NCI-H2227 treated with DMSO at 0.1 percent for 48 hours (cell line): ENCODE data around the gene EIF4A3.
"Not testable (repeated sequence)": the region's sequence is repeated elsewhere in the genome, so short reads cannot be mapped to it uniquely, and the experiment has no call there.

Source experiments
- DNase-seq: peaks from one replicate; lab custom pipeline; 2025; lab: John Stamatoyannopoulos, UW

The EIF4A3 gene

DNA sequence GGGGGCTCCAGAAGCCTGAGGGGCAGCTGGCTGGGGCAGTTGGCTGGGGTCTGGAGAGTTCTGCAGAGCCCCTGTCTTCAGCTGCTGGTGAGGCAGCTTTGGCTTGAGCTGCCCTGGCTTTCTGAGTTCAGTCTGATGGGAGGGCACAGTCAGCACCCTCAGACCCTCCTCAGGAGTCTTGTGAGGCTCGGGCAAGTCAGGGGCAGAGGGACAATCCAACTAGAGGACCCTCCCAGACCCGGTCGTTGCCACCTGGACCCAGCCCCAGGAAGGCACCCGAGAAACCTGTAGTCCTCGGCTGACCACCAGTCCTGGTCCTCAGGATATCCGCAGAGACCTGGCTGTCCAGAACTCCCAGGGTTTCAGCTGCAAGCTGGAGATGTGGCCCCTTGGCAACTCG lies 24.8 kb upstream of the EIF4A3 start:
- no peak for DNase-seq

DNA sequence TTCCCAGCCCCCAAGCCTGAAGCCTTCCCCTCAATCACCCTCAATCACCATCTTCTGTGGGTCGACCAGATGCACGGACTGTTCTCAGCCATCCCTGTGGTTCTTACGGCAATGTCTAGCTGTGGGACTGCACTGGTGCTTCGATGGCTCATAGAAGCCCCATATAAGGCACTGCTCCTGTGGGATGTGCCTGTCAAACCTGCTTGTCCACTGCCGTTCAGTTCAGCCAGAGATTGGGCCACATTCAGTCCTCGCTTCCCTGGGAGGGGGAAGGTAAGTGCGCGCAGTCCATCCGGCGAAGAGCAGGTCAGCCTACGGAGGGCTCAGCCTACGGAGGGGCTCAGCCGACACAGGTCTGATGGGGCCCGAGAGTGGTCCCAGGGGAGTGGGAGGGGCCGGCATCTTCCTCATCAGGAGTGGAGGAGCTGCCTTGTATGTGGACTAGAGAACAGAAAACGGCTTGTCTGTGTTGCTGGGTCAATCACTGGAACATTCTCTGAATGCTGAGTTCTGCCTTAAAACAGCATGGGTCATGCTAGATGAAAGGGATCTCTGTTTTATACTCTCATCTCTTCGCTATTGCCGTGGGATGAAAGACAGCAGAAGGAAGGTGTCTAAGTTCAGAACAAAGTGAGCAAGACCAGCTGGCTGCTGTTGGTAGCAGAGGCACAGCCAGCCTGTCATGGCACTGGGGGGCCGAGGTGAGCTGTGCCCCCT lies 23.0 kb upstream of the EIF4A3 start, which contains the start of gene CARD14:
Gene CARD14 (plus strand): TSS at position 247 of the 717 bp plus-strand sequence. CDS start 11,409 bp downstream, outside the sequence.
- DNase-seq = no peak

DNA sequence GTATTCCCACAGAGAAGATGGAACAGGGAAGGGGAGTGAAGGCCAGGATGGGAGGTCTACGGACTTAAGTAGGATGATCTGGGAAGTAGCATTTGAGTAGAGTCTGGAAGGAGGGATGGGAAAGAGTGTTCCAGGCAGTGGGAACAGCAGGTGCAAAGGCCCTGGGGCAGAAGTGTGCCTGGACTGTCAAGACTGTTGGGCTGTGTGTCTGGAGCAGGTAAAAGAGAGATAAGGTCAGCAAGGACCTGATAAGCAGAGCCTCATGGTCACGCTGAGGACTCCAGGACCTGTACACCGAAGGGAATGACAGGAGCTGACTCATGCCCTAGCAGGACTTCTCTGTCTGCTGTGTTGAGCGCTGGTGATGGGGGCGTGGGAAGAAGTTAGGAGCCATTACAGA lies 22.2 kb upstream of the EIF4A3 start:
- DNase-seq = no peak

DNA sequence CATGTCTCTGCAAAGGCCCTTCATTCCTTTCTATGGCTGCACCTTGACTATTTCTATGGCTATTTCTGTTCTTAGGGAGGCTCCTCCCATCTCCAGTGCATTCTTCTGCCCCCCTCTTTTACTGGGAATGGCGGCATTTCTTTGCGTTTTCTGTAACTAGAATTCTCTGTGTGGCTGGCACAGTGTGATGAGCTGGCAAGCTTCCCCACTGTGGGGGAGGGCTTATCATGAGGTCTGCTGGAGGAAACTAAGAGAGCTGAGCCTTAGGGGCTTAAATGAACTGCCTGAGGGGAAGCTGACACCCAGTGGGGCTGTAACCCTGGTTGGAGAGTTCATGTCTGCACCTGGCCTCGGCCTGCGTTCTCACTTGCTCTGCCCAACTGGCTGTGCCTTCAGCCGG lies 21.4 kb upstream of the EIF4A3 start:
- no peak for DNase-seq

DNA sequence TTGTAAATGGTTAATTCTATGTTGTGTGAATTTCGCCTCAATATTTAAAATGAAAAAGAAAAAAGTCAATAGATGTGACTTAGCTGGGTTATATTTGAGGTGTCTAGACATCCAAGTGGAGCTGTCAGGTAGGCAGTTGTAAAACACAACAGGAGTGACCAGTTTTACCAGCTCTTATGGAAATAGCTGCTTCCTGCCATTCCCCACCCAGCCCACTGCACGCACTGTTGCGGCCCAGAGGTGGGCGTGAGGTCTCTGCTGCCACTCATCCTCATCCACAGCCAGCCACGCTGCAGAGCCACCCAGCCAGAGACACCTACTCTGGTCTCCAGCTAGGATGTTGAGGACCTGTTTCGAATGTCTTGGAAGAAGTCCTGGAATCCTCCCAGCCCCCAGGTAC lies 19.5 kb upstream of the EIF4A3 start:
- no peak for DNase-seq

DNA sequence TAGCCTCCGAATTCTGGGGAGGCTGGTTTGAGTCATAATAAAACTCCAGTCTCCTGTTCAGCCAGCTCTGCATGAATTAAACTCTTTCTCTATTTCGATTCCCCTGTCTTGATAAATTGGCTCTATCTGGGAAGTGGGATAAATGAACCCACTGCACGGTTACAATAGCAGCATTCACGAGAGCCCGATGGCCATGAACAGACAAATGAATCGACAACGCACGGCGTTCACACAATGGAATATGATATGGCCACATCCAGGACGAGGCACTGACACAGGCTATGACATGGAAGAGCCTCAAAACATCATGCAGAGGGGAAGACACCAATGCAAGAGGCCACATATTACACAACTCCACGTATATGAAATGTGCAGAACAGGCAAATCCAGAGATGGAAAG lies 17.3 kb upstream of the EIF4A3 start:
- no peak for DNase-seq

DNA sequence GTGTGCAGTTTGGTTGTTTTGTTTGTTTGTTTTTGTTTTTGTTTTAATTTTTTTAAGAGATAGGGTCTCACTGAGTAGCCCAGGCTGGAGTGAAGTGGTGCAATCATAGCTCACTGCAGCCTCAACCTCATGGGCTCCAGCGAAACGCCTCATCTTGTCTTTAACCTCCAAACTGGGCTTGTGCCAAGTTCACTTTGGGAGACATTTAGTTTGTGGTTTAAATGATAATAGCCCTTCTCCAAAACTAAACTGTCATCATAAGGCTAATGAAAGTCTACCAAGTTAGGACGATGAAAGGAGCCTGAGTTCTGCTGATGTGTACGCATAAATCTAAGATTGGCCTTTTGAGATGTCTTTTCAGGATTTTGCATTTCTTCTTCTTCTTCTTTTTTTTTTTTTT lies 16.4 kb upstream of the EIF4A3 start:
- DNase-seq = no peak

DNA sequence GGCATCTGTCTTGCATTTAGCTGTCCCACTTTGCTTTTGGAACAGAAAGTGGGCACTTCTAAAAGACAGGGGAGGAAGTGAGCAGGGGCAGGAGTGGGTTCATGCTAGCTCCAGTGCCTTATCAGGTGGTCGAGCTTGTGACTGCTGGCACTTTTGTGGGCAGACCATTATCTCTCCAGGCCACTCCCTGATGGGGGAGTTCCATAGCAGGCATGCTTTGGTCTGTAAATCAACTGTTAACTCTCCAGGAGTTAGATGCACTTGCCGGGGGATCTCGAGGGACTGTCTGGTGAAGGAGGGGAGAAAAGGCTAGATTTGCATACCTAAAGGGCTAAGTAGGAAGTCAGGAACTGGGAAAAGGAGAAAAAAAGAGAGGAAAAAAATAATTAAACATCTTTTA lies 13.6 kb upstream of the EIF4A3 start:
- no peak for DNase-seq

DNA sequence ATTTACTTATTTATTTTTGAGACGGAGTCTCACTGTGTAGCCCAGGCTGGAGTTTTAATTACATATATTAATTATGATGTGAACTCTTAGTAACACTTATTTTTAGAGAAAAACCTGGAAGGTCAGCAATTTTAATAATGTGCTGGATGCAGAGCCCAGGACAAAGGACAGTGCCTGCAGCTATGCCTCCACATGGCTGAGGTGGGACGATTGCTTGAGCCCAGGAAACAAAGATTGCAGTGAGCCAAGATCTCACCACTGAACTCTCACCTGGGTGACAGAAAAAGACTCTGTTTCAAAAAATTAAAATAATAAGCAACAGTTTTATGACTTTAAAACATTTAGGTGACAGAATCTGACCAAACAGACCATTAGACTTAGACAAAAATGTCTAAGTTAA lies 11.9 kb upstream of the EIF4A3 start:
- no peak for DNase-seq

DNA sequence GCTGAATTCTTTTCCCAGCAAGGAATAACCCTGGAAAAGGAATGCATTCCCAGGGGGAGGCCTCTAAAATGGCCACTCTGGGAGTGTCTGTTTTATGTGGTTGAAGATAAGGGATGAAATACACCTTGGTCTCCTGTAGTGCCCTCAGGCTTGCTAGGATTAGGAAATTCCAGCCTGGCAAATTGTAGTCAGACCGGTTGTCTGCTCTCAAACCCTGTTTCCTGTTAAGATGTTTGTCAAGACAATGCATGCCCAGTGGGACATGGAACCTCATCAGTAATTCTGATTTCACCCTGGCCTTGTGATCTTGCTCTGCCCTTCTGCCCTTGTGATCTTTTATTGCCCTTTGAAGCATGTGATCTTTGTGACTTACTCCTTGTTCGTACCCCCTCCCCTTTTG lies 8.7 kb upstream of the EIF4A3 start:
- not testable (repeated sequence) for DNase-seq

DNA sequence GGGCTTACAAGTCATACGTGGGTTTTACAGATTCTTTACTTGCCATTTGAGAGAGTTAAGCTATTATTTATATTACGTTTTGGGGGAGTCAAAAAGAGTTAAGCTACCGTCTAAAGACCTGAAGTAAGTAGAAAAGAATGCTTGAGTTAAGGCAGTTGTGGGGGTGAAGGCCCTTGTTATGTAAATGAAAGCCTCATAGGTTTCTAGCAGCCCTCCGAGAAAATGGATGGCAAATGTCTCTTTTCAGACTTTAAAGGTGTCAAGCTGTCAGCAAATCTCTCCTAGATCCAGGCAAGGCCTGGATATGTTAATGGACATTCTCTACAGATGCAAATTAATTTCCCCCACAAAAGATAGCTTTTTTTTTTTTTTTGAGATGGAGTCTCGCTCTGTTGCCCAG lies 7.2 kb upstream of the EIF4A3 start:
- DNase-seq = no peak

DNA sequence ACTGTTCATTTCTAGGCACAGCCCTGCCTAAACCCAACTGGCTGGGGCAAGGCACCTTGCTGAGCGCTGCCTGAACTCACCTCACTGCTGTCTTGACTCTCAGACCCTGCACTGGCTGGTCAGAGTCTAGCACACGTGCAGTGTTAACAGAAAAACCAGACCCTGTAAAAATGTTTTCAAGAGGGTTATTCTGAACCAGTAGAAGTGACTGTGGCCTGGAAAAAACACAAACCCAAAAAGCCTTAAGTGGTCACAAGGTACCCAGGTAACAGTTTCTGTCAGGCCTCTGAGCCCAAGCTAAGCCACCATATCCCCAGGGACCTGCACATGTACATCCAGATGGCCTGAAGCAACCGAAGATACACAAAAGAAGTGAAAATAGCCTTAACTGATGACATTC lies 6.1 kb upstream of the EIF4A3 start:
- DNase-seq = no peak

DNA sequence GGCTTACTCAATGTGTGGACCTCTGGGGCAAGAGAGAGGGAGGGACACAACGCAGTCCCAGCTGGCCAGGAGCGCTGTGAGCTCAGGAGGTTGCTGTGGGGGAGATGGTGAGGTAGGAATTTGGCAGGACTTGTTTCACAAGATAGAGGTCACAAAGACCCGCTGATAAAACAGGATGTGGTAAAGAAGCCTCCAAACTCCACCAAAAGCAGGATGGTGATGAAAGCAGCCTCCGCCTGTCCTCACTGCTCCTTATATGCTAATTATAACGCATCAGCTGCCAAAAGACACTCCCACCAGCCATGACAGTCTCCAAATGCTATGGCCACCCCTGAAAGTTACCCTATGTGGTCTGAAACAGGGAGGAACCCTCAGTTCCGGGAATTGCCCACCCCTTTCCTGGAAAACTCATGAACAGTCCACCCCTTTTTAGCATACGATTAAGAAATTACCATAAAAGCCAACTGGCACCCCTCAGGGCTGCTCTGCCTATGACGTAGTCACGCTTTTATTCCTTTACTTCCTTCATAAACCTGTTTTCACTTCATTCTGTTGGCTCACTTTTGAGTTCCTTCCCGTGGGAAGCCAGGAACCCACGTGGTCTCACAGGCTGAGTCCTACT lies 5.3 kb upstream of the EIF4A3 start:
- DNase-seq = no peak

DNA sequence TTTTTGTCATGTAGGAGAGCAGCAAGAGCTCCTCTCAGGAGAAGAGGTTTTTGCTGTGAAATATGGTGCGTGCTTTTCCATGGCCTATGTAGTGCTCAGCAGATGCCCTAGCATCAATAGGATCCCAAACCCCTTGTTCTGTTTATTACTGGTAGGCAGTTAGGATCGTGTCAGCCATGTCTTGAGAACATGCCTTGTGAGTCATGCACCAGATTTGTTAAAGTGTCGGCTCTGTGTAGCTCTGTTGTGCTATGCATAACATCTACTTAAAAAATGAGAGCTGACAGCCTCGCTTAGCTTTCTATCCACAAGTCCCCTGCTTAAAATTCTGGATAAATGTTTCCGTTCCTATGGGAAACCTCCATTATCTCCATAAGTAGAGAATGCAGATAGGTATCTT lies 4.4 kb upstream of the EIF4A3 start:
- DNase-seq = no peak

DNA sequence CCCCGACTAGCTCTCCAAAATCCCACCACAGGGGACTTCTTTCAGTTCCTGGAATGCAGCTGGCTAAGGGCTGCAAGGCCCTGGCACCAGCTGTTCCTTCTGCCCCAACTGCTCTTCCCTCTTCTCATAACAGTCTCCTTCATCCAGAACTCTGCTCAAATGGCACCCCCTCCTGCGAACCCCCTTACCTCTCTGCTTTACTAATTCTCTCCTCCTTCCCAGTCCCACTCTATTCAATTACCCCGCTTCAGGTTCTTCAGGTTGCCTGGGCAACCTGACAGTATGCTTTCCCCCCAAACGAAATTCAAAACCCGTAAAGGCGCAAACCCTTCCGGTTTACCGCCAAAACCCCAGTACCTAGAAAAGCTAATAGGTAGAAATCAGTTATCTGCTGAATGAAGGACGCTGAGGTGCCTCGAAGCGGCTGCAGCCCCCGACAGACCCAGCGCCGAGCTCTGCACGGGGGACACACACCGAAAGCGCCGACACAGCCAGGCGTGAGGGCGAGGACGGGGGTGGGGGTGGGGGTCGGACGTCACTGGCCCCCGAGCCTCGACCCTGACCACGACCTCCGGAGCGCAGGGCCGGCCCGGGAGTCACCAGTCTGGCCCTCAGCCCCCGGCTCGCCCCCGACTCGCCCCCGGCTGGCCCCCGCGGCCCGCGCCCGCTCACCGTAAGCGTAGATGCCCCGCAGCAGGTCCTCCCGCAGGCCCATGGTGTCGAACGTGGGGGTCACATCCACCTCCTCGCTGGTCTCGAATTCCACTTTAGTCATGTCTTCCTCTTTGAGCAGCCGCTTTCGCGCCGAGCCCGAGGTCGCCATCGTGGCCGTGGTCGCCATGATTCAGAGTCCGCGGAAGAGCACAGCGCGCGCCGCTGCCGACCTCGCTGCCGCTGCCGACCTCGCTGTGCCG lies 550 bp downstream of the EIF4A3 start:
- no peak for DNase-seq

DNA sequence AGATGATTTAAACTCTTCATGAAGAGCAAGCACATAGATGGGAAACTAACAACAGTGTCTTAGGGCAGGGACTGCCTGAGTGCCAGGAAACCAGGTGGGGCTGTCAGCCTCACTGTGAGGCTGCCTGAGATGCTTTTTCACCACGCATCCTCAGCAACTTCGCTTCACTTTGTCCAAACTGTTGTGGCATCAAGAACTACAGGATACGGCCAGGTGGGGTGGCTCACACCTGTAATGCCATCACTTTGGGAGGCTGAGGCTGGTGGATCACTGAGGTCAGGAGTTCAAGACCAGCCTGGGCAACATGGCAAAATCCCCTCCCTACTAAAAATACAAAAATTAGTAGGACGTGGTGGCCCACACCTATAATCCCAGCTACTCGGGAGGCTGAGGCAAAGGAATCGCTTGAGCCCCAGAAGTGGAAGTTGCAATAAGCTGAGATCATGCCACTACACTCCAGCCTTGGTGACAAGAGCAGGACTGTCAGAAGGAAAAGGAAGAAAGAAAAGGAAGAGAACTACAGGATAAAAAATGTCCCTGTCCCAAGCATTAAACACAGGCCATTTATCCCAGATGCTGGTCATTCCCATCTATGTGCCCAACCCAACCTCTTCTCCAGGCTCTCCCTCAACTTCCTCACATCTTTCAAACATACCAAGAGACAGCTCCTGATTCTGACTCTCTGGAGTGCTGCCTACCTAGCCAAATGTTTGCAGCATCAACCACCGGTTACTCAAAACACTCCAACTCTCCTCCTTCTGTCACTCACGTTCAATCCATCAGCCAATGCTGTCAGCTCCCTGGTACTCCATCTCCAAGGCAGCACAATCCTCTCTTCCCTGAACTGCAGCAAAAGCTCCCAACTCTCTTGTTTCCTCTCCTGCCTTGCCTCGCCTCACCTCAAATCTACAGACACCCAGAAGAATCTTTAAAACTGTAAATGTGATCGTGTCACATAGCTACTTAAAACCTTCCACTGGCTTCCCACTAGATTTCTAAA lies 1.6 kb downstream of the EIF4A3 start:
- no peak for DNase-seq

DNA sequence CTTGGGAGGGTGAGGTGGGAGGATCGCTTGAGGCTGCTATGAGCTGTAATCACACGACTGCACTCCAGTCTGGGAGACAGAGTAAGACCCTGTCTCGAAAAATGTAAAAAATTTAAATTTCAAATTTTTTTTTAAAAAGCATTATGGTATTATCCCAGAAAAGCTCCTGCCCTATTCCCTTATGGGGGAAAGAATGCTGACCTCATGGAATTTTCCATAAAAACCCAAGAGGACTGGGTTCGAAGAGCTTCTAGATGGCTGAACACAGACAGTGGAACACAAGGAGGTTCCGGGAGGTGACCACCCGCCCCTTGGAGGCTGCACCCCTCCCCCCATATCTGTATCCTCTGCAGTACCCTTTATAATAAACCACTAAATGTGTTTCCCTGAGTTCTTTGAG lies 4.0 kb downstream of the EIF4A3 start:
- DNase-seq = no peak

DNA sequence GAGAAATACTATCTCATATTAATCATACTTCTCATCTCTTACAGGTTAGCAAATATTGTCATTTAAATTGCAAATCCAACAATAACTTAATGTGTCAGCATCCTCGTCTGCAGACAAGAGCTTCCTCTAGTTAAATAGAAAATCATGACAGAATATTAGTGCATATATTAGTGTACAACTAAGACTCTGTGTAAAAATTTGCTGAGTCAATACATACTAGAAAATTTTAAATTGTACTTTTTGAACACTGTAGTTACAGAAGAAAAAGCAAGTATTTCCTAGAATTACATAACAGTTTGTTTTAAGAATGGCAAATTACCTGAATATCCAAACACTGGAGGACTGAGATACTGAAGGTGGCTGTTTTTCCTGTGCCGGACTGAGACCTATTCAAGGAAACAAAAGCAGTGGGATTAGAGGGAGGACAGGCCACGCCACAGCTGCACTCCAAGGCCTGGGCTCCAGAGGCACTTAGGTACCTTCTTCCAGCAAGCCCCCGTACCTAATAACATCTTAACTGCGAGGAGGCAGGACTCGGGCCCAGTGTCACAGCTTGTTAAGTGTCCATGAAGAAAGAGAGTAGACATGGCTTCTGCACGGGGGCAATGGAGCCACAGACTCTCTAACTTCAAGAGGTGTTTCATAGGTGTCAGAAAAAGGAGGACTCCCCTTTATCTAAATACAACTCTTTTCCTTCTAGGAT lies 5.3 kb downstream of the EIF4A3 start:
- DNase-seq = no peak

DNA sequence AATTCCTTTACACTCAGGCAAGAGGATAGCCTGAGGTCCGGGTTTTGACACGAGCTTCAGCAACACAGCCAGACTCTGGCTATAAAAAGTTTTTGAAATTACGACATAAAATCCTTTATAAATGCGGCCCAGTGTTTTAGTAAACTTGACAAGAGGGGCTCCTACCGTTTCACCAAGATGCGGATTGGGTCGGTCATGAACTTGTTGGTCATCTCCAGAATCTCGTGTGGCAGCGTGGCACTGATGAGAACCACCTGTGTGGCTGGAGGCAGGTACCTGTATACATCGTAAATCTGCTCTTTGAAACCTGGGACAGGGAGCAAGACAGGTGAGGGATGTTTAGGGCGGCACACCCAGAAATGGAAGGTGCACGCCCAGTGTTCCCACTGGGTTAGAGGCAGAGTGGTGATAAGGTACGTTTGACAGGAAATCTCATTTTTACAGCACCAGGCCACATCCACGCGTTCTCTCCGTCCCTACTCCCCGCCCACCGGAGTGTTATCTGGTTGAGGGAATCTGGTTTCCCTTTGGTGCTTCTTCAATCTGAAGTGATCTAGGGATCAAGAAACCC lies 8.0 kb downstream of the EIF4A3 start:
- no peak for DNase-seq

DNA sequence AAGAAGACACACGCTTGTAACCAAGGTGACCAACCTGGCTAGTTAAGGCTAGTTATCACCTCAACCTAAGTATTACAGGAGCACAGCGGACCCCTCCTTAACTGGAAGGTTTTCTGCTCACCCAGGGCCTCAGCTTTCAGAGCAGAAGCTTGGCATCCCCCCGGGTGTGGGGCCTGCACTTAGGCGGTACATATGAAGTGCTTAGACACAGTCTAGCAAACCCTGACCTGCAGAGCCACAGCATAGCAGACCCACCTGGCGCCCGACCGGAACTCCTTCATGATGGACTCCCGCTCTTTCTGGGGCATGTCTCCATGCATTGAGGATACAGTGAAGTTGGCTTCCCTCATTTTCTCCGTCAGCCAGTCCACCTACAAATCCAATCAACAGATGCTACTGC lies 9.8 kb downstream of the EIF4A3 start:
- DNase-seq = no peak

DNA sequence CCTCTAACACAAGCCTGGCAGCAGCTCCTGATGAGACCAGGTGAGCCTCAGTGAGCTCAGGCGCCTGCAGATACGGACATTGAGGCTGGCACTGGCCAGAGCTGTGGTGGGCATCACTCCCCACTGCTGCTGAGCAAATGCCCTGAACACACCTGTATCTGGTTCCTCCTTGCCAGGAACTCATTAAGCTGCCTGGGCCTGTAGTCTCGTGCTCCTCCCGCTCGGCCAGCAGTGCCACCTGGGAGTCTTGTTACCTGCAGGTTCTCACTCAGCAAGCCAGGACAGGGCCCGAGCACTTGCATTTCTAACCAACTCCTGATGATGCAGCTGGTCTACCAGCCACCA lies 13.3 kb downstream of the EIF4A3 start:
- no peak for DNase-seq
